Right renal cortex interstitium (tissue), 3 donors: ENCODE data around the gene ZNF888. TPM values are rescaled to one million over a fixed set of nuclear protein-coding genes. Genes with fewer than 3 reads are reported as not detected.
"Not testable (repeated sequence)": the region's sequence is repeated elsewhere in the genome, so short reads cannot be mapped to it uniquely, and the experiment has no call there.

Experiments used
- DNase-seq, 3 donors: peaks; one replicate each; pipeline ENCODE4 v3.0.0-alpha.2; 2013; ENCODE audit warnings: low read depth in 3 of 3, low spot score in 2 of 3
- polyA plus RNA-seq, 3 donors: library from polyadenylated mRNA; unstranded; fragments of 120-200 nt; gene quantifications; one replicate each; pipeline ENCODE4 v1.2.1, GENCODE V29; 2013; ENCODE audit not compliant: insufficient read length in 3 of 3

Gene ZNF888
- polyA plus RNA-seq, 3 donors: 11.9 to 12.0 (median 12.0) TPM

- DNase-seq: no peak
These were observed 19.3 kb upstream of the ZNF888 start for GRCh38 chr19:52942386-52943133.

DNA sequence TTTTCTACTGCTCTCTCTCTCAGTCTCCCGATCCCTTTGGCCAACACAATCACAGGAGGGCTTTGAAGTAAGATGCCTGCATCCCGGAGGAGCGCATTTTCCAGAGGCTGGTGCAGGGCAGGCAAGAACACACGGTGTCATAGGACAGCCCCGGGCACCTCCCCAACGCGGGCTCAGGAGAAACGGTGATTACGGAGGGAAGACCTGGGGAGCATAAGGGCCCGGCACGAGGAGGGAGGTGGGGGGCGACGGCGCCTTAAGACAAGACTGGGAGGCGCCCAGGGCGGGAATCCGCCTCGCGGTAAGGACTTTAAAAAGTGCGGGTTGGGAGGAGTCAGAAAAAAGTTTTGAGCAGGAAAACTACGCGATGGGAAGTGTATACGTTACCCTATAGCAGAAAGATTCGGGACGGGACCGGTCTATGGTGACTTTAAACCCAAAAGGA lies 18.7 kb upstream of the ZNF888 start:
- DNase-seq: no peak

DNA sequence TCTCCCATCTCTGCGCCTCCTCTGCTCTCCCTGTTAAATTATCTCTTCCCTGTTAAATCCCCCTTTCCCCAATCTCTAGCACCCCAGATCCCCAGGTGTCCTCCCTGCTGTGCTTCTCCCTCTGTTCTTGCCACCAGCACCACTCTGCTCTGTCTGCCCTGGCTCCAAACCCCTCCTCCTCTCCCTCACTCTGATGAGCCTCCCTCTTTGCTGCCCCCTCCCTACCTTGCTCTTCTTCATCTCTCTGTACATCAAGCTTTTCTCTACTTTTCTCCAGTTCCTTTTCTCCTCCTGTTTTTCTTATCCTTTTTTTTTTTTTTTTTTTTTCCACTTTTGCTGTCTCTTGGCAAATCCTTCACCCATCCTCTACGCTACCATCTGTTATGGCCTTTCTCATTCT lies 18.3 kb upstream of the ZNF888 start:
- not testable (repeated sequence) for DNase-seq

DNA sequence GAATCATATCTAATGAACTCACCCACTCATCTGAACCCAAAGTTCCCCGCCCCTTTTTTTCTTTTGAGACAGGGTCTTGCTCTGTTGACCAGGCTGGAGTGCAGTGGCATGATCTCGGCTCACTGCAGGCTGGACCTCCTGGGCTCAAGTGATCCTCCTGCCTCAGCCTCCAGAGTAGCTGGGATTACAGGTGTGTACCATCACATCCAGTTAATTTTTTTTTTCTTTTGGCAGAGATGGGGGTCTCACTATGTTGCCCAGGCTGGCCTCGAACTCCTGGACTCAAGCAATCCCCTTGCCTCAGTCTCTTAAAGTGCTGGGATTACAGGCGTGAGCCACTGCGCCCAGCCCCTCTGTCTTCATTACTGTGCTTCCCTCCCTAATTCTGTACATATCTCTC lies 17.7 kb upstream of the ZNF888 start:
- DNase-seq: not testable (repeated sequence)

GRCh38 chr19:52938761-52939160 lies 15.5 kb upstream of the ZNF888 start:
- no peak for DNase-seq

GRCh38 chr19:52936954-52937325 lies 13.7 kb upstream of the ZNF888 start:
- DNase-seq: no peak

GRCh38 chr19:52936151-52936953 lies 13.1 kb upstream of the ZNF888 start:
- no peak for DNase-seq

- DNase-seq: no peak
These were observed 12.2 kb upstream of the ZNF888 start for GRCh38 chr19:52935434-52935833.

DNA sequence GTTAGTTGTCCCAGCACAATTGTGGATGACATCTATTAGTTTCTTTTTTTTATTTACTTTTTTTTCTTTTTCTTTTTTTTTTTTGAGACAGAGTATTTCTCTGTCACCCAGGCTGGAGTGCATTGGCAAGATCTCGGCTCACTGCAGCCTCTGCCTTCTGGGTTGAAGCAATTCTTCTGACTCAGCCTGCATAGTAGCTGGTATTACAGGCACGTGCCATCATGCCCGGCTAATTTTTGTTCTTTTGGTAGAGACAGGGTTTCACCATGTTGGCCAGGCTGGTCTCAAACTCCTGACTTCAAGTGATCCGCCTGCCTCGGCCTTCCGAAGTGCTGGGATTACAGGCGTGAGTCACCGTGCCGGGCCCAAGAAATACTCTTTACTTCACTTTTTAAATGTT lies 1.4 kb upstream of the ZNF888 start:
- DNase-seq: not testable (repeated sequence)

DNA sequence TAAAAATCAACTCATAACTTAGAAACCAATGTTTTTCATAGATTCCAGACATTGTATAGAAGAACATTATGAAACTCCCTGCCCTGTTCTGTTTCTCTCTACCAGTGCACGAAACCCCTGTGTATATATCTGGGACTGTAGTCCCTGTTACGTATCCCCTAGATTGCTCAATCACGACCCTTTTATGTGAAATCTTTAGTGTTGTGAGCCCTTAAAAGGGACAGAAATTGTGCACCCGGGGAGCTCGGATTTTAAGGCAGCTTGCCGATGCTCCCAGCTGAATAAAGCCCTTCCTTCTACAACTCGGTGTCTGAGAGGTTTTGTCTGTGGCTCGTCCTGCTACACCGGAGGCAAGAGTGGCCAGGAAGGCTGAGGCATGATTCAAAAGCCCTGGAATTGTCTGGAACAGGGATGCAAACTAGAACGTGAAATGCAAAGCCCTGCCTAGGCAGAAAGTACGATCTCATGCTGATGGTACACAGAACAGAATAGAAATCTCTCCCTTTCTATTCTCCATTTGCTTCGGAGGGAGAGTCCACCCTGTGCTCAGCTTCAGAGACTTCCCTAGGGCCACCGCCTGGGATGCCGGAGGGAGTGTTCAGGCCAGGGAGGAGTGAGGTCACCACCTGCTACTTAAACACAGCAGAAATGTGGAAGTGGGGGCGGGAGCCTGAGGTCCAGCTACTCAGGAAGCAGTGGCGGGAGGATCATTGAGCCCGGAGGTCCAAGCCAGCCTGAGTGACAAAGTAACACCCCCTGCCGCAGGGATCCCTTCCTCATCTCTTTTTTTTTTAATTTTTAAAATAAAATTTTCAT lies 758 bp upstream of the ZNF888 start:
- no peak for DNase-seq

DNA sequence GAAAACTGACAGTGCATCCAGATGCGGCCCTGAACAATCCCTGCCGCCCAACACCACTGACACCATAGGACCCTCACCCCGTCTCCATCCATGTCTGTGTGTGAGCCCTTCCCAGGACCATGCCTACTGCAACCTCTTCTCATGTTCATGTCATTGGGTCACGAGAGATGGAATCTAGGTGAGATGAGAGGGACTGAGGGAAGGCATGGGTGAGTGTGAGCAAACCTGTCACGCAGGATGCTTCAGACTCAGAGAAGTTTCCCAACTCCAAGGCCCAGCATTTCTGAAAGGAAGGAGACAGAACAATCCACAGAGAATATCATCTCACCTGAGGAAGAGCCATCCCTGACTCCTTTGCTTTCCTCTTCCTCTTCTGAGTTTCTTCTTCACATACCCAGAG lies 5.7 kb downstream of the ZNF888 start:
- no peak for DNase-seq

DNA sequence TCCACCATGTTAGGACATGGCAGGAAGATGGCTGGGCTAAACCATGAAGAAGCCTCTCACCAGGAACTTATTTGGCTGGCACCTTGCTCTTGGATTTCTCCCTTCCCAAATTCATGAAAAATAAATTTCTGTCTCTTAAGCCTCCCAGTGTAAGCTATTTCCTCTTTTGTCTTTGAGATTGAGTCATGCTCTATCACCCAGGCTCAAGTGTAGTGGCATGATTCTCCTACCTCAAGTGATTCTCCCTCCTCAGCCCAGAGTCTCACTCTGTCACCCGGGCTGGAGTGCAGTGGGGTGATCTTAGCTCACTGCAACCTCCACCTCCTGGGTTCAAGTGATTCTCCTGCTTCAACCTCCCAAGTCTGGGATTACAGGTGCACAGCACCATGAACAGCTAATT lies 12.6 kb downstream of the ZNF888 start:
- DNase-seq: no peak

GRCh38 chr19:52904052-52904780 lies 19.0 kb downstream of the ZNF888 start:
- not testable (repeated sequence) for DNase-seq

DNA sequence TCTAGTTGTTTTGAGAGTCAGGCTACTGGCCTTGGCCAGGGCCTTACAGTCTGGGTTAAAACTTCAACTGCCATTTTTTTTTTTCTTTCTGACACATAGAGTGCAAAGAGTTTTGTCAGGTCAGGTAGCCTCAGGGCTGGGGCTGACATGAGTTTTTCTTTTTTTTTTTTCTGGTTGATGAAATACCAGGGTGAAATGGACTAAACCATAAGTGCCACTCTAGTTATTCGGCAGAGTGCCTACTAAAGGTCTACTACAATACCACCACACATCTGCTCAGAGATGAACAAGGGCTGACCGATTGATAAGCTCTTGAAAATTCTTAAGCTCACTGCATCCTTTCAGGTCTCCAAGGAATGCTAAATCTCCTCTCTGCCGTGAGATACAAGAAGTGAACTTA lies 21.4 kb downstream of the ZNF888 start:
- DNase-seq: no peak

DNA sequence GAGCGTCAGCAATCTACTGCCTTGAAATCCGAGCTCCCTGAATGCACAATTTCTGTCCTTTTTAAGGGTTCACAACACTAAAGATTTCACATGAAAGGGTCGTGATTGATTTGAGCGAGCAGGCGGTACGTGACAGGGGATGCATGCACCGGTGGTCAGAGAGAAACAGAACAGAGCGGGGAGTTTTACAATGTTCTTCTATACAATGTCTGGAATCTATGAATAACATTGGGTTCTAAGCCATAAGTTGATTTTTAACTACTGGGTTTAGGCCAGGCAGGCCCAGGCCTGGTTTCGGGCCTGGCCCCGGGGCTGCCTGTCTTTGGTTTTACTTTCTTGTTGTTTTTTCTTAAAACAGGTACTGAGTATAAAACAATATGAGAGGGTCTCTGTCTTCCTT lies 24.6 kb downstream of the ZNF888 start:
- not testable (repeated sequence) for DNase-seq

DNA sequence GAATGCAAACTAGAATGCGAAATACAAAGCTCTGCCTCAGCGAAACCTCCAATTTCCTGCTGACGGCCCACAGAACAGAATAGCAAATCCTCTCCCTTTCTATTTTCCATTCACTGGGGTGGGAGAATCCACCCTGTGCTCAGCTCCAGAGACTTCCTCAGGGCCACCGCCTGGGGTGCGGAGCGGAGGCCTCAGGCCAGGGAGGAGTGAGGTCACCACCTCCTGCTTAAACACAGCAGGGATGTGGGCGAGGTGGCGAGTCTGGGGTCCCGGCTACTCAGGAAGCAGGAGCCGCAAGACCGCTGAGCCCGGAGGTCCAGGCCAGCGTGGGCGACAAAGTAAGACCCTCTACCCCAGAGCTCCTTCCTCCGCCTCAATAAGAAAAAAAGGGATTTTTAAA lies 25.1 kb downstream of the ZNF888 start:
- no peak for DNase-seq

- peak; percentile 81 to 92 (median 89) for DNase-seq
These were observed 25.9 kb downstream of the ZNF888 start, which contains the start of gene ZNF320 for GRCh38 chr19:52897138-52897935. Gene ZNF320, minus strand, starts transcription at chr19:52897635. Its CDS starts 7,380 bp downstream, at chr19:52890255.

GRCh38 chr19:52896431-52897137 lies 26.6 kb downstream of the ZNF888 start:
- DNase-seq: peak in 2 of 3 donors; percentile 4 to 21

DNA sequence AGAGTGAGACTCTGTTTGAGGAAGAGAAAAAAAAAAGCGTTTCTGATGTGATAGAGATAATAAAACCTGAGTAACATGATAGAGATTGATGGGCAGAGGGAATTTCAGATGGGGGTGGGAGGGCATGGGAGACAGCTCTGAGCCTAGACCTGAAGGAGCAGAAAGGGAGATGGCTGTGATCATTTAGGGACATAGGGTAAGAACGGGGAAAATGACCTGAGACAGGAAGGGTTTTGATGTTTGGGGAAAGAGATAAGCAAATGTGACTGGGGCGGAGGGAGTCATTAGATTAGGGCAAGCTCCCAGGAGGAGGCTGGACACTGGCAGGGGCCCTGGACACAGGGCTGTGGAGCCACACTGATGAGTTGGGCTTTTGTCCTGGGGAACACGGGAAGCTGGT lies 31.9 kb downstream of the ZNF888 start:
- no peak for DNase-seq
